ENCODE measurements around the gene CLCNKA.
"Not testable (repeated sequence)": the region's sequence is repeated elsewhere in the genome, so short reads cannot be mapped to it uniquely, and the experiment has no call there.

CLCNKA gene

DNA sequence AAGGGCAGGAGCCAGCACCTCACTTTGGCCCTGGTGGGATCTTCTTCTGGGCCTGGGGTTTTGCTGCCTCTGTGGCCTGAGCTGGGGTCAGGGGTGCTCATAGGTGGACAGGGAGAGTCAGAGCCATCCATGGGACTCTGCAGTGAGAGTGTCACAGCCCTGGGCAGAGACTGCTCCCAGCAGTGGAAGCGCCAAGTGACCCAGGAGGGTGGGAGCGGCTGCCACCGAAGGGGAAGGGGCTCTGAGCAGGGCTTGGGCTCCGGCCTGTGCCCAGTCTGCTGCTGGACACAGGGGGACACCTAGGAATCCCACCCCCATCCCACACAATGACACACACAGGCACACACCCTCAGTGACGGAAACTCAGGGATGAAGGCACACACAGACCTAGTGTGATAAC lies 22.1 kb downstream of the CLCNKA start:
- no peak for ATAC-seq

DNA sequence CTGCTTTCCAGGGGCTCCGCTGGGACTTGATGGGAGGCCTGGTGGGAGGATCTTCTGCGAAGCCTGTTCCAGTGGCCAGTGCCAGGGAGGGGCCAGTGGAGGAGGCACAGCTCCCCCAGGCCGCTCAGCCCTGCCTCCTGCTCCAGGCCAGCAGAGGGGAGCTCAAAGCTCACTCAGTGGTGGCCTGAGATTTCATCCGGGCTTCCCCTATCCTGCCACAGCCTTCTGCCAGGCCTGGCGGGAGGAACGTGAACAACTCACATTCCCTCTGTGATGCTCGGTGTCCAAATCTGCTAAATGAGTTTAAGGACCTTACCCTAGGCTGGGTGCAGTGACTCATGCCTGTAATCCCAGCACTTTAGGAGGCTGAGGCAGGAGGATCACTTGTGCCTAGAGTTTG lies 25.0 kb downstream of the CLCNKA start:
- ATAC-seq, result no peak

DNA sequence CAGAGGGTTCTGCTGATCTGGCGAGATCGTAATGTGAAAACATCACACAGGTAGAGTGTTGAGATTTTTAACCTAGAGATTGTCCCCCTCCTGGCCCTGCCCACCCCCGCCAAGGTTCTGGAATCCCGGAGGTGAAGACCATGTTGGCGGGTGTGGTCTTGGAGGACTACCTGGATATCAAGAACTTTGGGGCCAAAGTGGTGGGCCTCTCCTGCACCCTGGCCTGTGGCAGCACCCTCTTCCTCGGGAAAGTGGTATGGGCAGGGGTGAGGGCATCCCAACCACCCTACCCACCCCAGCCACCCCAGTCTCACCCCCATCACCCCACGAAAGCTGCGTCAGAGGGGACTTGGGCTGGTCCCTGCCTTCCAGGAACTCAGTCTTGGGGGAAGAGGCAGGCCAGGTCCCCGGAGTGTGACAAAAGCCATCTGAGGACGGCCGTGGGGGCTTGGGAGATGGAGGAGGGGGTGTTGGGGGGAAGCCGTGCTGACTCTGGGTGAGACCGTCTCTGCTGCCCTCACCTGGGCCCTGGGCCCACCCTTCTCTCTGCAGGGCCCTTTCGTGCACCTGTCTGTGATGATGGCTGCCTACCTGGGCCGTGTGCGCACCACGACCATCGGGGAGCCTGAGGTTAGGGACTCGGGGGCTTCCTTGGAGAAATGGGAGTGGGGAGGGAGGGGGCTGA lies 26.1 kb downstream of the CLCNKA start:
- ATAC-seq, result no peak

DNA sequence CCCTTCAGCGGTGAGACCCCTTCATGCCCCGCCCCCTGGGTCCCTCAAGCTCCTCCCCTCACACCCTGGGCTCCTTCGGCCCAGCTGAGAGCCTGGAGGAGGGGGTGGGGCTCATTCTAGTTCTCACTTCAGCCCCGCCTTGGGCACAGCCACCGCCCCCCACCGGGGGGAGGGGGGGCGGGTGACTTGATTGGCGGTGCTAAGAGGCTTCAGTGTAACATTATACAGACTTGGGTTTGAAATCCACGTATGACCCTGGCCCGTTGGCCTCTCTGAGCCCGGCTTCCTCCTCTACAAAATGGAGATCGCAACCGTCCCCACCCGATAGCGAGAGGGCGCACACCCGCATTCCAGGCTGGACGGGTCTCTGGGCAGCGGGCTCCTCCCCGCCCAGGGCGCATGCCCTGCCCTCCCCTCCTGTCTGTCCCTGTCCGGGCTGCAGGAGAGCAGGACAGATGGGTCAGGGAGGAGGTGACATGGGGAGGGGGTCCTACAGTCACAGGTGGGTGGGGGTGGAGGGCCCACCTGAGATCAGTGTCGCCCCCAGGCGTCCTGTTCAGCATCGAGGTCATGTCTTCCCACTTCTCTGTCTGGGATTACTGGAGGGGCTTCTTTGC lies 26.8 kb downstream of the CLCNKA start:
- ATAC-seq, result peak in 1 of 2 donors; percentile 29

DNA sequence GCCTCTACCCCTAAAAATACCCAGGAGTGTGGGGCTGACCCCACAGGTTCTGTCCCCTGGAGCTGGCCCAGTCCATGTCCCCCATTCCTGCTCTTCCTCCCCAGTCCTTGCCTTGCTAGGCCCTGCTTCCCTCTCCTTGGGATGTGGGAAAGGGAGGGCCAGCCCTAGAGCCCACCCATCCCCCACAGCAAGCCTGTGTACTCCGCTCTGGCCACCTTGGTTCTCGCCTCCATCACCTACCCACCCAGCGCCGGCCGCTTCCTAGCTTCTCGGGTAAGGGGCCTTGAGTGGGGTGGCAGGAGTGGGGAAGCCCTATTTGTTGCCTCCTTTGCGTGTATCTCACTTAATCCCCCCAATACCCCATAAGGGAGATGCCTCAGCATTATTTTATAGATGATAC lies 28.5 kb downstream of the CLCNKA start:
- ATAC-seq, result no peak

DNA sequence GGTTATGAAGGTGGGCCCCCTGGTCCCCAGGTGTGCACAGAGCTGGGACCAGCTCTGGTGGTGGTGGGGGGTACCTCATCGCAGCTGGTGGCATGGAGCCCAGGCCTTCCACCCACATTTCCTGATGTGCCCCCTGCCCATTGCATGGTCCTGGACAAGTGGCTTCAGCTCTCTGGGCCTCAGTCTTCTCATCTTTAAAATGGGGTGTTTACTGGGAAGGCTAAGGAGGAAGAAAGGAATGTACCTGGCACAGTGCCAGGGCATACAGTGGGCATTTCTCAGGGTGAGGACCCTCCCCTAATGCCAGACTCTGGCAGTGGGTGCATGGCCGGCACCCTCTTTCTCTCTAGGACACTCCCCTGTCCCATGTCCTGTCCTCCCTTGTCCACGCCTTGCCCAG lies 29.2 kb downstream of the CLCNKA start:
- no peak for ATAC-seq

DNA sequence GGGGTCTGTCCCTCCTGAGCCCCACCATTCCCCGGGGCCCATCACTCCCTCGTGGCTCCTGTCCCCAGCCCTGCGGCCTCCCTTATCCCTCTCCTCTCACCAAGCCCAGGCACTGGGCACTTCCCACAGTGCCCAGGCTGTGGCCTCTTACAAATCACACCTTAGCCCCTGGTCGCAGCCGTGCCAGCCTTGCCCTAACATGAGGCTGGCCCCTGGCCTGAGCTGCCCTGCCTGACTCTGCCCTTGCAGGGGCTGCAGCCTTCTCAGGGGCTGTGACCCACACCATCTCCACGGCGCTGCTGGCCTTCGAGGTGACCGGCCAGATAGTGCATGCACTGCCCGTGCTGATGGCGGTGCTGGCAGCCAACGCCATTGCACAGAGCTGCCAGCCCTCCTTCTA lies 30.1 kb downstream of the CLCNKA start:
- ATAC-seq, result not testable (repeated sequence)

DNA sequence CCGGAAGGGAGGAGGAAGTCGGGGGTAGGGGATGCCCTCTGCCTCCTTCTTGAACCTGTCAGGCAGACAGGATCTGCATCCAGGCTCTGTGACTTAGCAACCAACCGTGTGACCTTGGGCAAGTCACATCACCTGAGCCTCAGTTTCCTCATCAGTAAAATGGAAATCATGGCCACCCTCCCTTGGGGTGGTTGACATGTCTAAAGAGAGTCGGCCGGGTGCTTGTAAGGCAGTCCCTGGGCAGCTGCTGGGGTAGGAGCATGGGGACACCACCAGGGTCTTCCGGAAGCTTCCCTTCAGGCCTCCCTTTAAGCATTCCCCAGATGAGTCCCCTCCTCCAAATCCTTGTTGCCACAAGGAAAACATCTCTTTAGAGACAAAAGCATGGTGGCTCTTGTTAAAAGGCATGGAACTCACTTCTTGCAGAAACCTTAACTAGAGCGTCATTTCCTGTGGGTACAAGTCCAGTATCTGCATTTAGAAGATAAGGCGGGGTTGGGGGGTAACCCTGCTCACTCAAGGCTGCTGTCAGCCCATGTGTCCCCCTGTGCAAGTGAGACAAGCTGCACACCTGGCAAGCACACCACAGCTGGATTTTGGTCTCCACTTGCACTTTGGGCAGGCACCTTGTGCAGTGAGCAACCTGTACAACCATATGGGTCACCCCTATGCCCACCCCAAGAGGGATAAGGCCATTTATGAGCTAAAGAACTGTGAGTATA lies 32.1 kb downstream of the CLCNKA start:
- ATAC-seq, result no peak

DNA sequence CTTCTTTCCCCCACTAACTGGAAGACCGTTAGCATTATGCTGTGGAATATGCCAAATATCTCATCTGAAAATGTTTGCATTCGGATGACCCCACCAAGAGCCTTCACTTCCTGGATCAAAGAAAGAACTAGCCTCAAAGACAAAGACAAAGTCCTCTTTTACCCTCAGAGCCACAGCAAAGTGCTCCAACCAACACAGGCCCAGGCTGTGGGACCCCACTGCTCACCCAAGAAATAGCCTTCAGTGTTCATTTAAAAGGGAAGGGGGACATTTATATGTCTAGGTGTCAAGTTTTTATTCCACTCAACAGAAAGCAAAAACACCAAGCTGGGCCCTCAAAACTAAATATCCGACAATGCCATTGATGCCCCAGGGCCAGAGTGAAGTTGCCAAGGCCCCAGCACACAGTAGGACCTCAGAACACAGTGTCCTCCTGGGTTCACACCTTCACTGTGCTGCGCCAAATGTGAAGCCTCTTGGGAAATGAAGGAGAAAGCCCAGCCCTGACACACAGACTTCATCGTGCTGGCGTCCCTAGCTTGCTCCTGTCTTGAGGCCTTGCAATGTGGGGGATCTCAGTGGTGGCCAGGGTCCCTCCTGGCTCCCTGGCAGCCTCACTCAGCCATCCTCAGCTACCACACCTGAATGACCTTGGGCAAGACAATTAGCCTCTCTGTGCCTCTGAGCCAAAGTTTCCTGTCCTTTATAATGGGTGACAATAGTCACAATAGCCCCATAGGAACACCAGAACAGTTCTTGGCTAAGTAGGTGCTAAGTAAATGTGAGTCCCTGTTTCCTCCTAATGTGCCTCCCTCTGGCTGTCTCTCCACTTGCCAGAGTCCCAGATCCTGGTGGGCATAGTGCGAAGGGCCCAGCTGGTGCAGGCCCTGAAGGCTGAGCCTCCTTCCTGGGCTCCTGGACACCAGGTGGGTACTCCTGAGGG lies 33.0 kb downstream of the CLCNKA start:
- no peak for ATAC-seq

DNA sequence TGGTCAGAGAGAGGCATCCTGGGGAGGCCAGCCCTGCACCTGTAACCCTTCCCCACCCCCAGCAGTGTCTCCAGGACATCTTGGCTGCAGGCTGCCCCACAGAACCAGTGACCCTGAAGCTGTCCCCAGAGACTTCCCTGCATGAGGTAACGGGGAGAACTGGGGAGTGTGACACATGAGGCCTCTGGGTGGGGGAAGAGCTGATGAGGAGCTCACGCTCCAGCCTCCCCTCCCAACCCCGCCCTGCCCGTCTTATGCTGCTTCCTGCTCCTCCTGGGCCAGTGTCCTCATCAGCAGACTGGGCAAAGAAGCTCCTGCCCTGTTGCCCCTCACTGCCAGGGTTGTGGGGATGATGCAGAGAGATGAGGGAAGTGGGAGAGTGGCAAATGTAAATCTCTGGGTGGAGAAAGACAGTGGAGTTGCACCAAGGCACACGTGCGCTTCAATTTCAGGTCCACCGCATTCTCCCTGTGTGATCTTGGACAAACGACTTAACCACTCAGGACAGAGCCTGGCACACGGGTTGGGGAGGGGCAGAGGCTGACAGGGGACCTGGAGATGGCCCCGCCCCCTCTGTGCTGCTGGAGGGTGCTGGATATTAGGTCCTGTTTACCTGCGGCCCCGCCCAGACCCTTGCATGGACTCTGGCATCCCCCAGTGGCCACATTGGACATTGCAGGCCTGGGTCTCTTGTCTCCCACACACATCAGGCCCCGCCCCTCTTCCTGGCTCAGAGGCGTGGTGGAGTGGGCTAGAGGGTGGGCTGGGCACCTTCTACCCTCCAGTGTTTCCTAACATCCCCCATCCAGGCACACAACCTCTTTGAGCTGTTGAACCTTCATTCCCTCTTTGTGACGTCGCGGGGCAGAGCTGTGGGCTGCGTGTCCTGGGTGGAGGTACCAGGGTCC lies 34.0 kb downstream of the CLCNKA start:
- ATAC-seq, result peak; percentile 89 to 91

DNA sequence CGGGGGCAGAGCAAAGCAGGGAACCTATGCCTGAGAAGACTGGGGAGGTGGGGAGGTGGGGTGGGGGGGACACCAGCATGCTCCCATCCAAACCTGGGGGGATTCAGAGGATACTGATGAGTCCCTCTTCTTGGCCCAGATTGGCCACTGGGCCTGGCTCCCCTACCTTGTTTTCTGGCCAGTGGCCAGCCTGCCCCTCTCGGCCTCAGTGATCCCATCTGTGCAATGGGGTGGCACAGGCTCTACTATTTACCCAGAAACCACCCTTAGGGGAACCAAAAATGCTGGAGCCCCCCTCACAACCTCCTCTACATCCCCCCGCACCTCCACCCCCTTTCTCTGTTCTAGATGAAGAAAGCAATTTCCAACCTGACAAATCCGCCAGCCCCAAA lies 34.7 kb downstream of the CLCNKA start:
- ATAC-seq, result not testable (repeated sequence)

DNA sequence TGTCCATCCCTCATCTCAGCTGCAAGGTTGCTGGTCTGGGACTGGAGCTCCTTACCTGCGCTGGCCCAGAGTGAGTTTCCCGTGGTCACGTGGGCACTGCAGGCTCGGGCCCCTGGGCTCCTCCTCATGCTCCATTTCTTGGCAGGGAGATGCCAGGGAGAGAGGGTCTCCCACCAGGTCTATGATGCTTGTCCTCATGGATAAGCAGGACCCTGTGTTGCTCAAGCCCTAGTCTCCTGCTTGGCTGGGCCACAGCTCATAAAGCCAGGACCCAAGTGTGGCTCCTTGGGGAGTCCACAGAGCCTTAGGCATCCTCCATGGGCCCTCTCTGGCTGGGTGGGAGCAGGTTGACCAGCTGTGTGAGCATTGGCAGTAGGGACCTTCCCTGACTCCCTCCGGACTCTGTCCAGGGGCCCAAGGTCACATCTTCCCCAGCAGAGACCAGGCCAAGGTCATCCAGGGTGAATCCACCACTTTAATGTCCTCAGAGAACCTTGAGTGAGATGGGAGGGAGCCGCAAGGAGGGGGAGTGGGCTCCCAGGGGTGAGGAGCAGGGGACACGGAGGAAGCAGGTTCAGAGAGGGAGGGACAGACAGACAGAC lies 35.6 kb downstream of the CLCNKA start:
- ATAC-seq, result not testable (repeated sequence)

DNA sequence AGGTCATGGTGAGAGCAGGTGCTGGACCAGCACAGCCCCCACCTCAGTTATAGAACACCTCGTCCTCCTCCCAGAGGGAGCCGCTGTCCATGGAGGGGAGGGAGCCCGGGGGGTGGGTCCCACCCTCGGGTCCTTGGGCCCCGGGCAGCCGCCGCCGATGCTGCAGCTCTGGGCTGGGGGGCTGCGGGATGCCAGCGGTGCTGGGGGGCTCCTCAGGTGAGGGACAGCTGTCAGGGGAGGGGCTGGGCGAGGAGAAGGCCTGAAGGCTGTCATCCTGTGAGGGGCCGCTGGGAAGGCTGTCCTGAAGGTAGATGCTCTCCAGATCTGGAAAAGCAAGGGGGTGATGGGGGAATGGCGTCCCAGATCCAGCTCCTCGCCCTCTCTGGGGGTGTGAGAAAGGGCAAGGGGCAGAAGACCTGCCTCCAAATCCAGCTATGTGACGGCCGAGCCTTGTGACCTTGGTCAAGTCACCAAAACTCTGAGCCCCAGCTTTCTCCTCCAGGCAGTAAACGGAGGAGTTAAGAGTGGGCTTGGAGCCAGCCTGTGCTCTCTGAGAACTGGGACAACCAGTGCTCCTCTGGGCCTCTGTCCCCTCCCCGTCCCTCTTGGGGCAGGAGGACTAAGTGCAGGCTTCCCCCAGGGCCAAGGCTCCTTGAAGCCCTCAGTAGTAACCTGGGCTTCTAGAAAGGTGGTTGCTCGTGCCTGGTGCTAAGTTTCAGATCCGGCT lies 36.7 kb downstream of the CLCNKA start:
- not testable (repeated sequence) for ATAC-seq

DNA sequence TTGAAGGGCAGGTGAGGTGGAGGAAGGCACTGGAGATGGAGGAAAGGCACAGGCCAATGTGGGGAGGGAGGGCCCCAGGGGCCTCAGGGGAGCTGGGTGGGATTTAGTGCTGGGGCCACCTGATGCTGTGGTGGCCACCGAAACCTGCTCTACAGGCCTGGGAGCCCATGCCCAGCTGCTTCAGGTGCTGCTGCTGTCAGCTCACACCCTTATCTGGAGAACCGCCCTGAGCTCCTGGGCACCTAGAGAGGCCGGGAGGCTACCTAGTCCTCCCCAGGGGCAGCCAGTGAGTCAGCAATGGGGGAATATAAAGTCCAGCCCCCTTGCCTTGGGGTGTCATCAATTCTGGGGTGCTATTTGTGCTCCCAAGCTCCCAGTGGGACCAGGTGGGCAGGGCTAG lies 39.4 kb downstream of the CLCNKA start:
- no peak for ATAC-seq

DNA sequence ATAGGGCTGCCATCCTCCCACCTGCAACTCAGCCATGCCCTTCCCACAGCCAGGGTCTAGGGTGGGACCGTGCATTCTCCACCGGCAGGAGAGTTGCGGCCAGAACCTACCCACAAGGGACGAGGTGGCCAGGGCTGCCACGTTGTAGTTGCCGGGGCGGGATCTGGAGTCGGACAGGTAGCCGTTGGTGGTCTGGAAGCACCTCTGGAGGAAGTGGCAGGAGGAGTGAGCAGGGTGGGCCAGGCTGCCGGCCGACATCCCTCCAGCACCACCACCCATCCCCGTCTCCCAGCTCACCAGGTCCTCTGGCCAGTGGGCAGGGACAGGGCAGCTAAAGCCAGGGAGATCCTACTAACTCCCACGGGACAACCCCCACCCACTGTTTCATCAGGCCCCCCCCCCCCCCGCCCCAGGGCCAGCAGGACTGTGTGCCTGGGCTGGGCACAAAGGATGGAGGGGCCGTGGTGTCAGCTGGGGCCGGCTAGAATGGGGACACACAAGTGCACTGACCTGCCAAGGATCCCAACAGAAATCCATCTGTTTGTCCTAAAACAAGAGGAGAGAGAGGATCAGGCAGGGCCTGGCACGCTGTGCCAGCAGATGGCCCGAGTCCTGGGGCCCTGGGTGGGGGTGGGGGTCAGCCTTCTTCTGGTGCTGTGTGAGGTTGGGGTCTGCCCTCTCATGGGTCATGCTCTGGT lies 40.3 kb downstream of the CLCNKA start:
- ATAC-seq, result not testable (repeated sequence)

DNA sequence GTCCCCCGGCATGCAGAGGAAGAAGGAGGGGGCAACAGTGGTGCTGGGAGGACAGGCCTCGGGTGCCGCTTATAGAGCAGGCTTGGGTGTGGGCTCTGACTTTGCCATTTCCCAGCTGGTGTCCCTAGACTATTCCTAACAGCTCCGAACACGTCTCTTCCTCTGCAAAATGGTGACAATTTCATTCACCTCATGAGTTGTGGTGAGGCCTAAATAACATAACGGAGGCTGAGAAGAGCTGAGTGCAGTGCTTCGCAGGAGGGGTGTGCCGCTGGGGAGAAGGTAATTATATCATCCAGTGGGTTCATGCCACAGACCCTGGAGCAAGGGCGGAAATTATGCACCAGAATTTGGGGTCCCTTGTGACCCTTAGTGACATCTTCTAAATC lies 40.8 kb downstream of the CLCNKA start:
- ATAC-seq, result not testable (repeated sequence)

DNA sequence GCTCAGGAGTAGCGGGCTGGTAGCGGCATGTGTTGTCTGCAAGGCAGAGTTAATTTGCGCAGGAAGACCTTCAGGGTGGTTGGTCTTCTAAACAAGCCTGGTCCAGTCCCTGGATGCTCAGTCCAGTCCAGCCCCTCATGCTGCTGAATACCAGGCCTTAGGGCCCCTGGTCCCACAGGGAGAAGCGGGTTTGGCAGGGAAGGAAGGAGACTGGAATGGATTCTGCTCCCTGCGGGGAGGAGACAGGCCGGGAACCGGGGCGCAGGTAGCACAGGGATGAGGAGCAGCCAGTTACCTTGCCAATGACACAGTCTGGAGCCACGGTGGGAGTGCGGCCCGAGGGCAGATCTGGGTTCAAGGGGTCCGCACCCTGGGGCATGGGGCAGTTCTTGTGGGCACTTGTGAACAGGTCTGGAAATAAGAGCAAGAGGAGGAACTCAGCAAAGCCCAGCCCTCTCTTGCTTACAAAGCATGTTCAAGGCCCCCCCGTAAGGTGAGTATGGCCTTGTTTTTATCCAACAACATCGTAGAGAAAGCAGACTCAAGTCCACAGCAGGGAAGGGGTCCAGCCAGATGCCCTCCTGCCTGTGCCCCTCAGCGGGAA lies 41.5 kb downstream of the CLCNKA start:
- no peak for ATAC-seq

DNA sequence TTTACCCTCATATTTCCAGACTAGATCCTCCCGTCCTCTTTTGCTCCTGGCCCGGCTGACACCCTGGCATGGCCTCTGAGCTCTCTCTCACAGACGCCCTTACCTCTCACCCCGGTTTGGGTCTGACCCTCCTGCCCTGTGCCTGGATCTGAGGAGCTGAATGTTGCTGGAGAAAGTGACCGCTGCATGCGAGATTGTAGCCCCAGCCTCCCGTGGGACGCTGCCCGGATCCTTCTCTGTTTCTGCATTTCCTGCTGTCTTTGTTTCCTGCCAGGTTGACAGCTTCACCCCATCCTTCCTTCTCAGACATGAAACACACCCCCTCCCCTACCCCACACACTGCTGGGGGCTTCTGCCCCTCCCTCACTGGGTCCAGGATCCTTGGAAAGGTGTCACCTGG lies 42.1 kb downstream of the CLCNKA start:
- no peak for ATAC-seq

DNA sequence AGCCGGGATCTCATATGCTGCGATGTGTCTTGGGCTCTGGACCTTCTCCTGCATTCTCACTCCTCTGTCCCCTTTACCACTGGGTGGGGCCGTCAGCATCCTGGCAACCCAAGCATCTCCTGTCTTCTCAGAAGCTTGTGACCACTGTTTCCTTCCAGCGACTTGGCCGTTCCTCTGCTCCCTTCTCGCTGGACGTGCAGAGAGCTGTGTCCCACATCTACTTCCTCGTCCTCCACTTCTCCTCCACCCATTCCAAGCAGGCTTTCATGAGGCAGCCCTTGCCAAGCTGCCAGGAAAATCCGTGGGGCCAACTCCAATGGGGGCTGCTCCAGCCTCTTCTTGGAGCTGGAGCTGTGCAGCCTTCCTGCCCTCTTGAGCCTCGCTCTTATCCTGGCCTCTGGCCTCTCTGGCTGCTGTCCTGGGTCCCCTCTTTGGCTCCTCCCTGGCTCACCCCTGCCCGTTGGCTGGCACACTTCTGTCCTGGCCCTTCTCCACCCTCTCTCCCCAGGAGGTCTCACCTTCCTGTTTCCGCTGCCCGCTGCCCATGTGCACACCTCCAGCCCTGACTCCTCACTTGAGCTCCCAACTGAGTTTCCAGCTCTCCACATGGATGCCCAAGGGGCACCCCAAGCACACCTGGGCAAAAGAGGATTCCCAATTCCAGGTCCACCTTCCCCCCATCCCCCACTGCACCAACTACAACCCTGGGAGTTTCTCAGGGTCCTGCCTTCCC lies 42.9 kb downstream of the CLCNKA start:
- no peak for ATAC-seq

All from activated CD4-positive, CD25-positive, alpha-beta regulatory T cell treated with anti-CD3 and anti-CD28 coated beads, Interleukin-2, amount 50 U/mL, for 24 hours (primary cell).